H1 (cell line): ENCODE data around the gene EPHB1. TPM values are rescaled to one million over a fixed set of nuclear protein-coding genes. Genes with fewer than 3 reads are reported as not detected.

ENCODE experiments used
- CTCF ChIA-PET: fragments of 300-600 bp; sonication (Branson Sonifier 250); formaldehyde crosslinking; loops from one replicate; lab custom pipeline; 2021; ENCODE audit not compliant: partially characterized antibody; lab: Charles Lee
- POLR2A ChIA-PET: fragments of 300-600 bp; sonication (Branson Sonifier 250); formaldehyde crosslinking; loops from one replicate; lab custom pipeline; 2021; ENCODE audit warnings: inconsistent platforms; ENCODE audit not compliant: partially characterized antibody; lab: Charles Lee
- DNase-seq, 2 experiments: peaks; one replicate each; pipeline versions ENCODE4 v3.0.0 to v3.0.0-alpha.2; 2010 to 2022; ENCODE audit warnings: low spot score in 2 of 2, low read depth in 1 of 2, mixed read lengths in 1 of 2
- FAIRE-seq: peaks from 2 replicates; lab custom pipeline; 2011; peaks lifted over from hg19 to GRCh38; lab: Jason Lieb, UNC
- H2AFZ ChIP-seq: 2 replicates; pipeline ENCODE4 v1.8.1; 2012; ENCODE audit warnings: low read length, inconsistent platforms
- H2AK5ac ChIP-seq: 2 replicates; pipeline ENCODE4 v1.6.1; 2013; ENCODE audit warnings: low read depth, low read length
- H2BK120ac ChIP-seq: replicated peaks from 2 replicates; pipeline ENCODE3; 2013; ENCODE audit warnings: low read depth, low read length, inconsistent platforms
- H2BK12ac ChIP-seq: 2 replicates; pipeline ENCODE4 v1.6.1; 2013; ENCODE audit warnings: low read depth, low read length
- H2BK15ac ChIP-seq: 2 replicates; pipeline ENCODE4 v1.6.1; 2013; ENCODE audit warnings: low read length
- H2BK20ac ChIP-seq: 2 replicates; pipeline ENCODE4 v1.6.1; 2013; ENCODE audit warnings: low read length
- H2BK5ac ChIP-seq: 2 replicates; pipeline ENCODE4 v1.6.1; 2013; ENCODE audit warnings: low read depth, low read length
- H3K14ac ChIP-seq: 2 replicates; pipeline ENCODE4 v1.6.1; 2013; ENCODE audit warnings: inconsistent platforms; ENCODE audit not compliant: insufficient read length
- H3K18ac ChIP-seq: 2 replicates; pipeline ENCODE4 v1.6.1; 2013; ENCODE audit warnings: low read length; ENCODE audit errors: extremely low read depth
- H3K23ac ChIP-seq: 2 replicates; pipeline ENCODE4 v1.6.1; 2013; ENCODE audit warnings: inconsistent platforms; ENCODE audit not compliant: insufficient read length
- H3K23me2 ChIP-seq: 2 replicates; pipeline ENCODE4 v1.6.1; 2013; ENCODE audit warnings: low read depth, low read length
- H3K27ac ChIP-seq: 2 replicates; pipeline ENCODE4 v1.6.1; 2011; ENCODE audit warnings: low read depth, low read length, inconsistent platforms
- H3K27me3 ChIP-seq, 4 experiments: replicated peaks in 1 of 4; 1 replicate in 1 of 4; 2 replicates in 3 of 4; pipeline versions ENCODE4 v1.6.1 to v1.8.1; 2011 to 2013; ENCODE audit warnings: low read length in 3 of 4, mild to moderate bottlenecking in 3 of 4, inconsistent platforms in 2 of 4, mixed read lengths in 2 of 4, moderate library complexity in 1 of 4; ENCODE audit not compliant: control insufficient read depth in 3 of 4, insufficient read depth in 3 of 4; ENCODE audit errors: extremely low read depth in 1 of 4
- H3K36me3 ChIP-seq, 4 experiments: 2 replicates each; pipeline versions ENCODE4 v1.6.1 to v1.8.1; 2011 to 2013; ENCODE audit warnings: mild to moderate bottlenecking in 4 of 4, low read length in 3 of 4, moderate library complexity in 2 of 4, control low read depth in 1 of 4, inconsistent platforms in 1 of 4; ENCODE audit not compliant: insufficient read depth in 4 of 4, control insufficient read depth in 2 of 4
- H3K4ac ChIP-seq: replicated peaks from 2 replicates; pipeline ENCODE3; 2013; ENCODE audit warnings: low read length, low read depth, mixed read lengths, inconsistent platforms; ENCODE audit not compliant: insufficient read length
- H3K4me1 ChIP-seq, 4 experiments: replicated peaks in 1 of 4; 1 replicate in 1 of 4; 2 replicates in 3 of 4; pipeline versions ENCODE4 v1.6.1 to v1.8.1; 2011 to 2013; ENCODE audit warnings: low read length in 3 of 4, inconsistent platforms in 2 of 4, mixed read lengths in 1 of 4; ENCODE audit not compliant: insufficient read depth in 4 of 4, control insufficient read depth in 3 of 4
- H3K4me2 ChIP-seq, 2 experiments: 2 replicates each; pipeline versions ENCODE4 v1.6.1 to v1.8.1; 2011 to 2013; ENCODE audit warnings: low read depth in 2 of 2, low read length in 2 of 2, control low read depth in 1 of 2, inconsistent platforms in 1 of 2, mild to moderate bottlenecking in 1 of 2; ENCODE audit not compliant: insufficient read depth in 1 of 2
- H3K4me3 ChIP-seq, 4 experiments: fragments of 200-600, 300-600 bp in 1 of 4; sonication (generic), shearing (Covaris generic), sonication (Bioruptor Twin) in 1 of 4; 2 replicates each; pipeline versions ENCODE4 v1.5.1 to v1.8.1; 2011 to 2016; ENCODE audit warnings: low read length in 4 of 4, low read depth in 3 of 4, control low read depth in 2 of 4, inconsistent platforms in 2 of 4, mild to moderate bottlenecking in 2 of 4, mixed read lengths in 1 of 4, moderate library complexity in 1 of 4; ENCODE audit not compliant: insufficient read depth in 2 of 4; ENCODE audit errors: extremely low read depth in 1 of 4
- H3K56ac ChIP-seq: replicated peaks from 2 replicates; pipeline ENCODE3; 2013; ENCODE audit warnings: low read depth, mild to moderate bottlenecking, mixed read lengths, low read length, inconsistent platforms; ENCODE audit not compliant: insufficient read length
- H3K79me1 ChIP-seq: 2 replicates; pipeline ENCODE4 v1.6.1; 2013; ENCODE audit warnings: low read depth, low read length, control low read depth
- H3K79me2 ChIP-seq, 2 experiments: 2 replicates each; pipeline versions ENCODE4 v1.6.1 to v1.8.1; 2012 to 2013; ENCODE audit warnings: low read length in 2 of 2, mild to moderate bottlenecking in 2 of 2, inconsistent platforms in 1 of 2; ENCODE audit not compliant: insufficient read depth in 2 of 2, control insufficient read depth in 1 of 2
- H3K9ac ChIP-seq, 4 experiments: replicated peaks in 1 of 4; 1 replicate in 1 of 4; 2 replicates in 3 of 4; pipeline versions ENCODE4 v1.6.1 to v1.8.1; 2011 to 2013; ENCODE audit warnings: low read depth in 3 of 4, low read length in 3 of 4, control low read depth in 2 of 4, mild to moderate bottlenecking in 2 of 4, moderate library complexity in 2 of 4, inconsistent platforms in 1 of 4; ENCODE audit errors: extremely low read depth in 1 of 4
- H3K9me3 ChIP-seq, 2 experiments: 2 replicates each; pipeline versions ENCODE4 v1.6.1 to v1.8.1; 2012 to 2013; ENCODE audit warnings: mild to moderate bottlenecking in 2 of 2, moderate library complexity in 2 of 2, control low read depth in 1 of 2, inconsistent platforms in 1 of 2, low read depth in 1 of 2, low read length in 1 of 2, mixed read lengths in 1 of 2; ENCODE audit not compliant: insufficient read depth in 2 of 2
- H4K20me1 ChIP-seq, 2 experiments: replicated peaks in 1 of 2; 2 replicates each; pipeline versions ENCODE3 to v1.8.1; 2011 to 2013; ENCODE audit warnings: inconsistent platforms in 2 of 2, low read length in 2 of 2, mild to moderate bottlenecking in 1 of 2; ENCODE audit not compliant: insufficient read depth in 2 of 2, control insufficient read depth in 1 of 2
- H4K5ac ChIP-seq: 2 replicates; pipeline ENCODE4 v1.6.1; 2013; ENCODE audit warnings: low read length, low read depth, mixed read lengths, inconsistent platforms; ENCODE audit not compliant: insufficient read length
- H4K8ac ChIP-seq: 2 replicates; pipeline ENCODE4 v1.8.0; 2013; ENCODE audit warnings: mild to moderate bottlenecking, moderate library complexity, low read length, inconsistent platforms; ENCODE audit not compliant: insufficient read depth; ENCODE audit errors: extremely low read depth
- H4K91ac ChIP-seq: replicated peaks from 2 replicates; pipeline ENCODE3; 2013; ENCODE audit warnings: low read length, mixed read lengths, inconsistent platforms; ENCODE audit not compliant: insufficient read length
- BACH1 ChIP-seq: IDR thresholded peaks from 2 replicates; pipeline ENCODE4 v1.6.1; 2012; ENCODE audit warnings: low read length, improper control_type of control experiment
- CBX8 ChIP-seq: fragments of 300-800, 300-1000 bp; sonication (generic); IDR thresholded peaks from 2 replicates; pipeline ENCODE4 v1.7.1; 2016; ENCODE audit warnings: low read depth, low read length, borderline replicate concordance
- CTBP2 ChIP-seq: IDR thresholded peaks from 2 replicates; pipeline ENCODE4 v1.7.0; 2011; ENCODE audit warnings: borderline replicate concordance, mild to moderate bottlenecking, moderate library complexity, mixed read lengths, low read length; ENCODE audit not compliant: insufficient read depth, insufficient read length
- MAFK ChIP-seq: IDR thresholded peaks from 2 replicates; pipeline ENCODE4 v1.6.1; 2012; ENCODE audit warnings: low read depth, mild to moderate bottlenecking, improper control_type of control experiment, low read length
- SIRT6 ChIP-seq: IDR thresholded peaks from one replicate; pipeline ENCODE4 v1.7.1; 2012; ENCODE audit warnings: low read length, inconsistent platforms
- SUZ12 ChIP-seq: fragments of 200-600 bp; sonication (generic); IDR thresholded peaks from 2 replicates; pipeline ENCODE4 v1.6.1; 2012; ENCODE audit warnings: mild to moderate bottlenecking, inconsistent platforms, low read length, moderate library complexity, mixed read lengths
- polyA plus RNA-seq, 7 experiments: library from polyadenylated mRNA; depleted of rRNA in 3 of 7; stranded (reverse) in 5 of 7; unstranded in 2 of 7; fragments of >200 nt in 5 of 7; fragments of 200-250 nt in 2 of 7; gene quantifications; 1 replicate in 5 of 7; 2 replicates in 1 of 7; 4 replicates in 1 of 7; pipeline versions ENCODE4 v1.2.1 to v1.2.3, GENCODE V29; 2011 to 2013; ENCODE audit warnings: missing spikeins in 2 of 7, mixed read lengths in 2 of 7
- total RNA-seq: library from RNA; stranded (reverse); fragmentation: NEBNext Ultra II Directional; extraction: Animal tissue kit (Norgen Biotek cat#: 25700); gene quantifications from 2 replicates; pipeline ENCODE4 v1.2.1, GENCODE V29; 2021

EPHB1 gene
- total and polyA plus RNA-seq, 2 of the 8 experiments (the other 6 are each of a cell fraction or from before 2014, with no cell fraction given): 3.5 to 5.9 TPM

- Histone ChIP-seq H3K4me2 (no peak overlapping the region), H3K27me3 (no peaks in the 10 kb centered on the region), H4K5ac (no peak overlapping the region), H3K36me3 (no peaks in the 10 kb centered on the region), H3K4me3 (no peak overlapping the region), H2BK15ac (no peak overlapping the region), H3K79me2 (no peaks in the 10 kb centered on the region), H3K9me3 (peaks cover 3 to 6% of the 10 kb centered on the region in 2 experiments; a peak in 2 of 4 replicates), H3K4ac (no peak overlapping the region), H3K23me2 (no peaks in the 10 kb centered on the region), H3K56ac (no peak overlapping the region), H3K18ac (no peak overlapping the region), H2AK5ac (no peak overlapping the region), H3K23ac (no peak overlapping the region), H3K9ac (no peak overlapping the region), H3K4me1 (peaks cover 0 to 4% (median 0%) of the 10 kb centered on the region in 4 experiments; a peak in 2 of 7 replicates), H2BK120ac (no peak overlapping the region), H4K91ac (no peak overlapping the region), H2BK12ac (no peak overlapping the region), H4K20me1 (no peaks in the 10 kb centered on the region), H3K14ac (no peak overlapping the region), H3K27ac (no peak overlapping the region), H2BK20ac (no peak overlapping the region), H2BK5ac (no peak overlapping the region), H2AFZ (no peak overlapping the region), H3K79me1 (no peaks in the 10 kb centered on the region), H4K8ac (no peak overlapping the region)
- POLR2A ChIA-PET: no interaction called here
- no peak for DNase-seq
- TF ChIP-seq SUZ12 (no peak), CBX8 (no peak), BACH1 (no peak), SIRT6 (no peak), MAFK (no peak), CTBP2 (no peak)
- CTCF ChIA-PET: no interaction called here
- FAIRE-seq: no peak
These were observed 281.3 kb downstream of the EPHB1 start for GRCh38 chr3:135076341-135076740.
